Upper lobe of left lung (tissue), 6 donors: ENCODE results near the gene RBKS. TPM values are rescaled to one million over a fixed set of nuclear protein-coding genes. Genes with fewer than 3 reads are reported as not detected.

ENCODE experiments used
- ATAC-seq, 2 donors: fragments of 200-7000 bp; cut with Tn5 transposase; one replicate each; pipeline ENCODE4 v1.9.1; 2022; ENCODE audit warnings: mild to moderate bottlenecking in 2 of 2, moderate library complexity in 2 of 2; ENCODE audit not compliant: low FRiP score in 2 of 2
- DNase-seq, 2 donors: peaks; one replicate each; pipeline ENCODE4 v3.0.0-alpha.2; 2019 to 2020
- H3K27ac ChIP-seq, 4 donors: fragments of 200-600 bp; sonication (generic); one replicate each; pipeline ENCODE4 v1.5.1; 2016 to 2019
- H3K27me3 ChIP-seq, 4 donors: fragments of 200-600 bp; sonication (generic); one replicate each; pipeline ENCODE4 v1.5.1; 2017 to 2019
- H3K36me3 ChIP-seq, 4 donors: fragments of 200-600 bp; sonication (generic); one replicate each; pipeline ENCODE4 v1.5.1; 2016 to 2019
- H3K4me1 ChIP-seq, 4 donors: fragments of 200-600 bp; sonication (generic); one replicate each; pipeline ENCODE4 v1.5.1; 2018 to 2019
- H3K4me3 ChIP-seq, 4 donors: fragments of 200-600 bp; sonication (generic); one replicate each; pipeline ENCODE4 v1.5.1; 2017 to 2019; ENCODE audit warnings: mild to moderate bottlenecking in 2 of 4, moderate library complexity in 1 of 4
- H3K9me3 ChIP-seq, 4 donors: fragments of 200-600 bp; sonication (generic); one replicate each; pipeline ENCODE4 v1.5.1; 2018 to 2019
- EP300 ChIP-seq, 4 donors: sonication (generic); formaldehyde crosslinking; IDR thresholded peaks; one replicate each; pipeline ENCODE4 v1.5.1; 2017; ENCODE audit warnings: antibody characterized with exemption in 4 of 4, control low read depth in 2 of 4
- POLR2A ChIP-seq, 4 donors: fragments of 450-650 bp; IDR thresholded peaks; one replicate each; pipeline ENCODE4 v1.5.1; 2016 to 2017; ENCODE audit warnings: antibody characterized with exemption in 4 of 4, mild to moderate bottlenecking in 2 of 4
- POLR2AphosphoS5 ChIP-seq, 2 donors: sonication (generic); formaldehyde crosslinking; IDR thresholded peaks; one replicate each; pipeline ENCODE4 v1.5.1; 2017; ENCODE audit warnings: antibody characterized with exemption in 2 of 2
- WGBS, 2 donors: methylation state at CpG; one replicate each; pipeline ENCODE4 v1.1.5; 2017 to 2018; 5-methylcytosine and 5-hydroxymethylcytosine counted together
- total RNA-seq, 6 donors: library from RNA; depleted of rRNA in 4 of 6; stranded (reverse); fragments of >200 nt in 4 of 6; gene quantifications; one replicate each; pipeline versions ENCODE4 v1.1.0 to v1.2.1, GENCODE V29; 2016 to 2021
- TF ChIP-seq, protein P1 (sequence below), 6 experiments: fragments of 450-650 bp in 4 of 6; fragments of 200-600 bp in 2 of 6; sonication (generic) in 2 of 6; IDR thresholded peaks; one replicate each; pipeline ENCODE4 v1.5.1; 2016 to 2019; ENCODE audit warnings: antibody characterized with exemption in 6 of 6
- donor health status: DM: no; HTN: no; CAD: no; lungs with moderate emphysema.
- donor health status: DM: no; HTN: yes; CAD: no; lungs with severe emphysema.

Gene RBKS
- total RNA-seq, 6 donors from 2014 or later = 2.9 to 5.4 (median 3.2) TPM

DNA sequence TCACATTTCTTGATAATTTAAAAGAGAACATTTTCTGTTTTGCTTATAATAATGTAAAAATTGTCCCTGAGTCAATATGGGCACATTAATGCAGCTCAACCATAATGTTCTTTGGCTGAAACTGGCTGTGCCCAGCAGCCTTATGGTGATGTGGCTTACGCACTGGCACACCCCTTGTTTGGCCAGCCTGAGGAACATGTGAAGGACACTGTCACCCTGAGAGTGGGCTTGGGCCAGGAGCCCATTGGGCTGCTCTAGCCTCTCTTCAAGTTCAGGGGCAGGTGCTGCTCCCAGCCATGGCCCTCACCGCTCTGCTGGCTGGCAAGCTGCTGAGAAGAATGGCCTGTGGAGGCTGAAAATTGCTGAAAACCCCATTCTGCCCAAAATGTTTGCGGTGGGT lies 81.2 kb downstream of the RBKS start:
- H3K36me3 ChIP-seq = no peaks in the 10 kb centered on the region
- no peak overlapping the region for H3K4me3 ChIP-seq
- no peaks in the 10 kb centered on the region for H3K27me3 ChIP-seq
- DNase-seq (no peak), ATAC-seq (no peak)
- no peak overlapping the region for H3K27ac ChIP-seq
- H3K9me3 ChIP-seq = no peaks in the 10 kb centered on the region
- H3K4me1 ChIP-seq = peaks cover 0 to 19% (median 8%) of the 10 kb centered on the region in 4 donors
- WGBS, 2 donors = 100% methylated on average over 3 of the region's 3 CpGs
- TF ChIP-seq EP300 (IDR thresholded peaks at IDR 0.05) = no peak
- no peak for TF ChIP-seq POLR2A (IDR thresholded peaks at IDR 0.05)
- no peak for TF ChIP-seq POLR2AphosphoS5 (IDR thresholded peaks at IDR 0.05)

DNA sequence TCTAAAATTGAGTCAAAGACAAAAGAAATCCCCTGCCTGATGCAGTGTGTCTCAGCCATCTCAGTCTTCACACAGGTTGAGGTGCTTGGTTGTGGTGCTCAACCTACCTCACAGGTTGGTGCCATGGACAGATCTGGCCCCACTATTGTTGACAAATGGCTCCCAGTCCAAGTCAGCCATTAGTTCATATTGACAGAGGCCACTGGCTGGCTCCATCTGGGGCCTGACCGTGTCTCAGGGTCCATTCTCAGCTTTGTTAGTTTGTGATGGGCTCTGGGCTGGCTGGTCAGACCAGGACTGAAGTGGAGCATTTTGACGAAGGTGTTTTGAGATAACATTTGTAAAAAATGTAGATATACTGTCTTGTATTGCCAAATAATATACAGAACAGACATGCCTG lies 81.8 kb downstream of the RBKS start:
- Histone ChIP-seq H3K27me3 (no peaks in the 10 kb centered on the region), H3K9me3 (no peaks in the 10 kb centered on the region), H3K27ac (no peak overlapping the region), H3K36me3 (no peaks in the 10 kb centered on the region), H3K4me1 (peaks cover 0 to 19% (median 8%) of the 10 kb centered on the region in 4 donors), H3K4me3 (no peak overlapping the region)
- ATAC-seq = no peak
- DNase-seq = no peak
- TF ChIP-seq, protein P1, sequence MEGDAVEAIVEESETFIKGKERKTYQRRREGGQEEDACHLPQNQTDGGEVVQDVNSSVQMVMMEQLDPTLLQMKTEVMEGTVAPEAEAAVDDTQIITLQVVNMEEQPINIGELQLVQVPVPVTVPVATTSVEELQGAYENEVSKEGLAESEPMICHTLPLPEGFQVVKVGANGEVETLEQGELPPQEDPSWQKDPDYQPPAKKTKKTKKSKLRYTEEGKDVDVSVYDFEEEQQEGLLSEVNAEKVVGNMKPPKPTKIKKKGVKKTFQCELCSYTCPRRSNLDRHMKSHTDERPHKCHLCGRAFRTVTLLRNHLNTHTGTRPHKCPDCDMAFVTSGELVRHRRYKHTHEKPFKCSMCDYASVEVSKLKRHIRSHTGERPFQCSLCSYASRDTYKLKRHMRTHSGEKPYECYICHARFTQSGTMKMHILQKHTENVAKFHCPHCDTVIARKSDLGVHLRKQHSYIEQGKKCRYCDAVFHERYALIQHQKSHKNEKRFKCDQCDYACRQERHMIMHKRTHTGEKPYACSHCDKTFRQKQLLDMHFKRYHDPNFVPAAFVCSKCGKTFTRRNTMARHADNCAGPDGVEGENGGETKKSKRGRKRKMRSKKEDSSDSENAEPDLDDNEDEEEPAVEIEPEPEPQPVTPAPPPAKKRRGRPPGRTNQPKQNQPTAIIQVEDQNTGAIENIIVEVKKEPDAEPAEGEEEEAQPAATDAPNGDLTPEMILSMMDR (IDR thresholded peaks at IDR 0.05) = no peak
- TF ChIP-seq POLR2AphosphoS5 (IDR thresholded peaks at IDR 0.05) (no peak), EP300 (IDR thresholded peaks at IDR 0.05) (no peak), POLR2A (IDR thresholded peaks at IDR 0.05) (no peak)
- 90 to 97% methylated on average over 2 of the region's 2 CpGs for WGBS, 2 donors

GRCh38 chr2:27807476-27807875 lies 82.7 kb downstream of the RBKS start:
- peak in 1 of 2 donors; percentile 45 for DNase-seq
- peak in 1 of 2 donors; percentile 46 for ATAC-seq
- WGBS, 2 donors = 75 to 81% methylated on average over 4 of the region's 4 CpGs

GRCh38 chr2:27806311-27807059 lies 83.7 kb downstream of the RBKS start:
- TF ChIP-seq, protein P1 (IDR thresholded peaks at IDR 0.05) = no peak
- TF ChIP-seq POLR2A (IDR thresholded peaks at IDR 0.05) (no peak), EP300 (IDR thresholded peaks at IDR 0.05) (no peak), POLR2AphosphoS5 (IDR thresholded peaks at IDR 0.05) (no peak)
- Histone ChIP-seq H3K4me3 (no peak overlapping the region), H3K36me3 (no peaks in the 10 kb centered on the region), H3K9me3 (no peaks in the 10 kb centered on the region), H3K27ac (no peak overlapping the region), H3K4me1 (peaks cover 0 to 17% (median 8%) of the 10 kb centered on the region in 4 donors), H3K27me3 (no peaks in the 10 kb centered on the region)
- ATAC-seq (no peak), DNase-seq (no peak)
- 92 to 100% methylated on average over 5 of the region's 5 CpGs for WGBS, 2 donors

More at GRCh38 chr2:27807476-27807875, 82.7 kb downstream of the RBKS start:
- Histone ChIP-seq H3K4me1 (peaks cover 0 to 19% (median 8%) of the 10 kb centered on the region in 4 donors), H3K9me3 (no peaks in the 10 kb centered on the region), H3K4me3 (no peak overlapping the region), H3K27me3 (no peaks in the 10 kb centered on the region), H3K36me3 (no peaks in the 10 kb centered on the region), H3K27ac (no peak overlapping the region)
- no peak for TF ChIP-seq POLR2AphosphoS5 (IDR thresholded peaks at IDR 0.05)
- TF ChIP-seq, protein P1 (IDR thresholded peaks at IDR 0.05) = peak; percentile 25 to 56 (median 43)

GRCh38 chr2:27805180-27805579 lies 85.0 kb downstream of the RBKS start:
- no peak overlapping the region for H3K4me3 ChIP-seq
- 61 to 76% methylated on average over 3 of the region's 3 CpGs for WGBS, 2 donors
- TF ChIP-seq POLR2AphosphoS5 (IDR thresholded peaks at IDR 0.05) (no peak), POLR2A (IDR thresholded peaks at IDR 0.05) (no peak), EP300 (IDR thresholded peaks at IDR 0.05) (no peak)
- TF ChIP-seq, protein P1 (IDR thresholded peaks at IDR 0.05) = no peak

More at GRCh38 chr2:27805180-27805579, 85.0 kb downstream of the RBKS start:
- DNase-seq (no peak), ATAC-seq (no peak)
- Histone ChIP-seq H3K4me1 (peaks cover 0 to 13% (median 7%) of the 10 kb centered on the region in 4 donors), H3K27me3 (no peaks in the 10 kb centered on the region), H3K27ac (no peak overlapping the region), H3K9me3 (no peaks in the 10 kb centered on the region), H3K36me3 (no peaks in the 10 kb centered on the region)
